A549 (cell line): ENCODE data around the gene VANGL1.

Source experiments
- CEBPB ChIP-seq, 2 experiments: fragments of >200 bp in 1 of 2; sonication (Bioruptor Twin) in 1 of 2; formaldehyde crosslinking in 1 of 2; IDR thresholded peaks; 2 replicates each; pipeline ENCODE4 v1.6.1; 2012 to 2016
- CHD4 ChIP-seq: fragments of 200-600 bp; sonication (generic); IDR thresholded peaks from 2 replicates; pipeline ENCODE4 v1.6.1; 2016; ENCODE audit warnings: antibody characterized with exemption, mild to moderate bottlenecking, borderline replicate concordance
- CTCF ChIP-seq: fragments of >200 bp; sonication (Bioruptor Twin); formaldehyde crosslinking; IDR thresholded peaks from 3 replicates; pipeline ENCODE4 v1.5.1; 2016
- ELK1 ChIP-seq: fragments of 150-350 bp; IDR thresholded peaks from 2 replicates; pipeline ENCODE4 v1.6.1; 2014; ENCODE audit warnings: low read depth, mild to moderate bottlenecking, low read length
- FOSB ChIP-seq: fragments of 250-450 bp; sonication (Bioruptor Pico); IDR thresholded peaks from 2 replicates; pipeline ENCODE4 v1.5.0; 2020; ENCODE audit warnings: mild to moderate bottlenecking, moderate library complexity
- HDAC2 ChIP-seq: fragments of 200-600 bp; sonication (generic); IDR thresholded peaks from 2 replicates; pipeline ENCODE4 v1.6.1; 2016
- KDM1A ChIP-seq: fragments of 200-600 bp; sonication (generic); IDR thresholded peaks from 2 replicates; pipeline ENCODE4 v1.6.1; 2016; ENCODE audit warnings: low read depth, mild to moderate bottlenecking
- PBX3 ChIP-seq: IDR thresholded peaks from 2 replicates; pipeline ENCODE4 v1.6.1; 2012
- RAD21 ChIP-seq, 2 experiments: fragments of >200 bp in 1 of 2; sonication (Bioruptor Twin) in 1 of 2; formaldehyde crosslinking in 1 of 2; IDR thresholded peaks in 1 of 2; conservative IDR thresholded peaks in 1 of 2; 2 replicates in 1 of 2; 3 replicates in 1 of 2; pipeline ENCODE4 v1.6.1; 2012 to 2018; ENCODE audit warnings: inconsistent platforms in 1 of 2
- RFX5 ChIP-seq: fragments of 450-650 bp; IDR thresholded peaks from 2 replicates; pipeline ENCODE4 v1.7.1; 2014; ENCODE audit warnings: antibody characterized with exemption, mild to moderate bottlenecking, moderate library complexity
- SMC3 ChIP-seq: fragments of >200 bp; sonication (Bioruptor Twin); formaldehyde crosslinking; IDR thresholded peaks from 3 replicates; pipeline ENCODE4 v1.6.1; 2018; ENCODE audit warnings: inconsistent platforms
- SREBF2 ChIP-seq: fragments of 450-650 bp; IDR thresholded peaks from 2 replicates; pipeline ENCODE4 v1.6.1; 2014; ENCODE audit warnings: mild to moderate bottlenecking, moderate library complexity
- USF2 ChIP-seq: fragments of 450-650 bp; IDR thresholded peaks from 2 replicates; pipeline ENCODE4 v1.6.1; 2014; ENCODE audit warnings: antibody characterized with exemption

- no peak for TF ChIP-seq PBX3
- TF ChIP-seq CTCF, result no peak
- TF ChIP-seq SMC3, result no peak
- no peak for TF ChIP-seq CEBPB (IDR thresholded peaks at IDR 0.05)
- no peak for TF ChIP-seq RAD21 (conservative IDR thresholded peaks at IDR 0.05 in 1 of 2, IDR thresholded peaks at IDR 0.05 in 1 of 2)
- no peak for TF ChIP-seq CHD4
- no peak for TF ChIP-seq RFX5
- TF ChIP-seq HDAC2, result no peak
- no peak for TF ChIP-seq ELK1
- no peak for TF ChIP-seq SREBF2
- TF ChIP-seq USF2, result no peak
- TF ChIP-seq KDM1A, result no peak
- TF ChIP-seq FOSB (CRISPR knock-in tag), result no peak
Observed at GRCh38 chr1:115666702-115667101, 24.9 kb downstream of the VANGL1 start.
